Ishikawa (cell line): ENCODE data around the gene LYZL1.

Experiments
- CEBPB ChIP-seq: IDR thresholded peaks from 2 replicates; pipeline ENCODE4 v1.6.1; 2012
- FOXM1 ChIP-seq: IDR thresholded peaks from 2 replicates; pipeline ENCODE4 v1.6.1; 2012; ENCODE audit warnings: low read depth, borderline replicate concordance
- MAX ChIP-seq: IDR thresholded peaks from 2 replicates; pipeline ENCODE4 v1.6.1; 2012
- RAD21 ChIP-seq: IDR thresholded peaks from 2 replicates; pipeline ENCODE4 v1.6.1; 2012; ENCODE audit warnings: low read depth
- REST ChIP-seq: IDR thresholded peaks from 2 replicates; pipeline ENCODE4 v1.6.1; 2012; ENCODE audit warnings: low read depth, mild to moderate bottlenecking
- TAF1 ChIP-seq: IDR thresholded peaks from 2 replicates; pipeline ENCODE4 v1.6.1; 2012; ENCODE audit warnings: low read depth, mild to moderate bottlenecking
- TCF12 ChIP-seq: IDR thresholded peaks from 2 replicates; pipeline ENCODE4 v1.6.1; 2012; ENCODE audit warnings: low read depth
- USF1 ChIP-seq: IDR thresholded peaks from 2 replicates; pipeline ENCODE4 v1.6.1; 2012
- YY1 ChIP-seq: IDR thresholded peaks from 2 replicates; pipeline ENCODE4 v1.6.1; 2012; ENCODE audit warnings: low read depth
- ZBTB7A ChIP-seq: IDR thresholded peaks from 2 replicates; pipeline ENCODE4 v1.6.1; 2012; ENCODE audit warnings: low read depth

GRCh38 chr10:29321656-29322055 is 32.8 kb downstream of the LYZL1 start:
- TF ChIP-seq TAF1 (no peak), USF1 (no peak), REST (no peak), CEBPB (no peak), RAD21 (no peak), MAX (no peak), YY1 (no peak), FOXM1 (no peak), TCF12 (no peak), ZBTB7A (no peak)
